ENCODE measurements around the gene RGS7. TPM values are rescaled to one million over a fixed set of nuclear protein-coding genes. Genes with fewer than 3 reads are reported as not detected.

RGS7 gene
- total RNA-seq, 1 experiment from 2014 or later: 1.5 TPM

DNA sequence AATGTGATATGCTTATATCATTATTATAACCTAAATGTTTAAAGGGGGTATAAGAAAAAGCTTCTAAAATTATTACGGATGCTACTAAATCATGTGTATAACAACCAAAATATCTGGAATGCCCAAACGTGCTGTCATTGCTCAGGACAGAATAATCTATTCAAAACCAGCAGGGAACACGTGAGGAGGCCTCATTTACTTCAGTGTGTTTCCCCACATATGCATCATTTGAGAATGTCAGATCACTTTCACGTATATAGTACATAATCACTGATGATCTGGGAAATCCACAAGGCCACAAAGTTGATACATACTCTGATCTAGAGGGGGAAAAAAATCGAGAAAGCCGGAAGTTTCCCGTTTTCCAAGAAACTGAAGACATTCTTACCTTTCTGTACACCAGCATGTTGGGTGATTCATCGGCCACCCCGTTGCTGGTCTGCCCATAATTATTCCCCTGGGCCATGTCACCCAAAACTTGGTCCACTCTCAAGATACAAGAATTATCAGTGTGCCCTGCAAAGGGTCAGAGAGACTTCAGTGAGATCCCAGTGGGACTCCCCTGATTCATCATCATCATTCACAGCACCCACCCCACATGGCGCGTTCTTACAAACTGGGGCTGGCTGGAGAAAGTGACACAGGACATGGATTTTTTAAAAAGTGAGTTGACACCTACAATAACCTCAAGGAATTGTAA is 1.5 kb downstream of the RGS7 start:
- Histone ChIP-seq H3K27ac (ENCODE audit: insufficient read length, low read depth, low read length) (no peak overlapping the region), H3K79me2 (ENCODE audit: insufficient read depth, low read length) (no peaks in the 10 kb centered on the region), H3K18ac (ENCODE audit: insufficient read length, low read depth, low read length) (no peak overlapping the region), H2BK12ac (ENCODE audit: insufficient read length, low read depth, low read length) (no peak overlapping the region), H3K23me2 (ENCODE audit: insufficient read length, low read depth, low read length, poor library complexity, severe bottlenecking) (peaks cover 4% of the 10 kb centered on the region), H3K9me3 (ENCODE audit: control insufficient read depth, low read depth, low read length) (no peaks in the 10 kb centered on the region), H3K23ac (ENCODE audit: insufficient read length, low read depth, low read length) (no peak overlapping the region), H3K4ac (ENCODE audit: low read depth, low read length) (no peak overlapping the region), H2BK20ac (ENCODE audit: low read depth, low read length, poor library complexity, severe bottlenecking) (no peak overlapping the region), H3T11ph (ENCODE audit: low read length) (no peak overlapping the region), H3K4me1 (ENCODE audit: insufficient read depth, low read length) (no peaks in the 10 kb centered on the region), H3K79me1 (ENCODE audit: insufficient read depth, low read depth, low read length, poor library complexity, severe bottlenecking) (no peaks in the 10 kb centered on the region), H4K20me1 (ENCODE audit: control insufficient read depth, insufficient read depth, insufficient read length) (peaks cover 3% of the 10 kb centered on the region), H3K14ac (ENCODE audit: insufficient read depth, low read length) (no peak overlapping the region), H2AK5ac (ENCODE audit: insufficient read length, low read length) (no peak overlapping the region), H2BK120ac (ENCODE audit: low read depth, low read length, poor library complexity, severe bottlenecking) (no peak overlapping the region), H2BK5ac (ENCODE audit: insufficient read length, low read length) (no peak overlapping the region), H4K8ac (replicated peaks; ENCODE audit: insufficient read length, low read depth, low read length) (no peak overlapping the region), H4K5ac (ENCODE audit: insufficient read length, low read depth, low read length) (no peak overlapping the region), H2BK15ac (ENCODE audit: low read depth, low read length) (no peak overlapping the region), H3K56ac (ENCODE audit: insufficient read length, low read depth, low read length) (no peak overlapping the region), H3K9ac (ENCODE audit: extremely low read depth, insufficient read length, low read length) (no peak overlapping the region), H3K4me2 (ENCODE audit: insufficient read depth, insufficient read length, low read length) (no peak overlapping the region), H2AFZ (ENCODE audit: low read length) (no peak overlapping the region), H4K91ac (ENCODE audit: insufficient read length, low read depth, low read length) (no peak overlapping the region), H3K27me3 (ENCODE audit: insufficient read depth, low read length) (peaks cover 3% of the 10 kb centered on the region; the same call in 1 of the 2 replicates)
- H3K27ac Mint-ChIP-seq: no peak overlapping the region
- H3K4me3 Mint-ChIP-seq: peak overlapping the region in 1 of 2 experiments; percentile 93; a peak in 1 of 5 replicates
- peaks cover 31% of the 10 kb centered on the region for H3K27me3 Mint-ChIP-seq (ENCODE audit: low read depth)
- no peaks in the 10 kb centered on the region for H3K9me3 Mint-ChIP-seq
- no peaks in the 10 kb centered on the region; a peak in 1 of 7 replicates for H3K36me3 Mint-ChIP-seq (ENCODE audit: insufficient read depth in 1 of 3, low read depth in 3 of 3)
- DNase-seq: no peak
- peaks cover 9 to 13% of the 10 kb centered on the region in 2 experiments for H3K4me1 Mint-ChIP-seq
- whole genome bisulfite sequencing (ENCODE audit: extremely low coverage, insufficient read length, low lambda C conversion rate): no CpG with 5 or more reads among the region's 11 CpGs
- TF ChIP-seq CTCF (conservative IDR thresholded peaks at IDR 0.05): no peak
